Mesothelial cell of epicardium (in vitro differentiated cells): ENCODE measurements around the gene FAM20C. TPM values are rescaled to one million over a fixed set of nuclear protein-coding genes. Genes with fewer than 3 reads are reported as not detected.
"Not testable (repeated sequence)": the region's sequence is repeated elsewhere in the genome, so short reads cannot be mapped to it uniquely, and the experiment has no call there.

Experiments used
- DNase-seq, 2 experiments: peaks; one replicate each; pipeline ENCODE4 v3.0.0; 2021; ENCODE audit warnings: low spot score in 2 of 2; ENCODE audit not compliant: unreplicated experiment in 2 of 2
- H3K27ac Mint-ChIP-seq: 2 replicates; pipeline ENCODE4 v1.8.0; 2021; ENCODE audit warnings: mixed read lengths
- H3K27me3 Mint-ChIP-seq: 2 replicates; pipeline ENCODE4 v1.8.0; 2021; ENCODE audit warnings: low read depth, mixed read lengths
- H3K36me3 Mint-ChIP-seq: 2 replicates; pipeline ENCODE4 v1.8.0; 2021; ENCODE audit warnings: mixed read lengths
- H3K4me1 Mint-ChIP-seq: 2 replicates; pipeline ENCODE4 v1.8.0; 2021; ENCODE audit warnings: mixed read lengths
- H3K4me3 Mint-ChIP-seq: 2 replicates; pipeline ENCODE4 v1.8.0; 2021; ENCODE audit warnings: mild to moderate bottlenecking, moderate library complexity, mixed read lengths
- H3K9me3 Mint-ChIP-seq: 2 replicates; pipeline ENCODE4 v1.8.0; 2021; ENCODE audit warnings: mixed read lengths
- total RNA-seq: library from RNA; stranded (reverse); gene quantifications from 3 replicates; pipeline ENCODE4 v1.2.1, GENCODE V29; 2021
- TF ChIP-seq, protein P1 (sequence below): fragments of 200-600 bp; sonication (generic); IDR thresholded peaks from one replicate; pipeline ENCODE4 v1.5.0; 2021; ENCODE audit warnings: antibody characterized with exemption; ENCODE audit not compliant: unreplicated experiment

Gene FAM20C
- total RNA-seq, 1 donor from 2014 or later: 17.8 TPM

DNA sequence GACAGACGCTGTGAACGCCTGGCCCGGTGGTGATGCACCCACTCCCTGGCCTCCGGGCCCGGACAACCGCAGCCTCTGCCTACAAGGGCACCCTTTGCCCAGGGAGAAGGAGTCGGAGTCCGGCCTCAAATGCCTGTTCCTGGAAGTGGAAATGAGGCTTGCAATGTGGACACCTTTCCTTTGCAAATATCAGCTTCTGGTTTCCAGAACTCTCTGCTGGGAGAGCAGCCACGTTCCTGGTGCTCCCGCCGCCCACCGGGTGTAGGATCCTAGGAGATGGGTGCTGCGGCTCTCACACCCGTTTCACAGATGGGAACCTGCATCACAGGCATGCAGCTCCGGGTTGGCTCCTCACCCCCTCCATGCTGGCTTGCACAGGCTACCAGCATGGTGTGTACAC lies 100.5 kb downstream of the FAM20C start:
- no peaks in the 10 kb centered on the region for H3K9me3 Mint-ChIP-seq
- no peak overlapping the region for H3K4me3 Mint-ChIP-seq
- no peak overlapping the region for H3K27ac Mint-ChIP-seq
- peaks cover 5% of the 10 kb centered on the region for H3K4me1 Mint-ChIP-seq
- peaks cover 72% of the 10 kb centered on the region for H3K27me3 Mint-ChIP-seq
- no peak for DNase-seq
- no peaks in the 10 kb centered on the region for H3K36me3 Mint-ChIP-seq
- TF ChIP-seq, protein P1, sequence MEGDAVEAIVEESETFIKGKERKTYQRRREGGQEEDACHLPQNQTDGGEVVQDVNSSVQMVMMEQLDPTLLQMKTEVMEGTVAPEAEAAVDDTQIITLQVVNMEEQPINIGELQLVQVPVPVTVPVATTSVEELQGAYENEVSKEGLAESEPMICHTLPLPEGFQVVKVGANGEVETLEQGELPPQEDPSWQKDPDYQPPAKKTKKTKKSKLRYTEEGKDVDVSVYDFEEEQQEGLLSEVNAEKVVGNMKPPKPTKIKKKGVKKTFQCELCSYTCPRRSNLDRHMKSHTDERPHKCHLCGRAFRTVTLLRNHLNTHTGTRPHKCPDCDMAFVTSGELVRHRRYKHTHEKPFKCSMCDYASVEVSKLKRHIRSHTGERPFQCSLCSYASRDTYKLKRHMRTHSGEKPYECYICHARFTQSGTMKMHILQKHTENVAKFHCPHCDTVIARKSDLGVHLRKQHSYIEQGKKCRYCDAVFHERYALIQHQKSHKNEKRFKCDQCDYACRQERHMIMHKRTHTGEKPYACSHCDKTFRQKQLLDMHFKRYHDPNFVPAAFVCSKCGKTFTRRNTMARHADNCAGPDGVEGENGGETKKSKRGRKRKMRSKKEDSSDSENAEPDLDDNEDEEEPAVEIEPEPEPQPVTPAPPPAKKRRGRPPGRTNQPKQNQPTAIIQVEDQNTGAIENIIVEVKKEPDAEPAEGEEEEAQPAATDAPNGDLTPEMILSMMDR: no peak

DNA sequence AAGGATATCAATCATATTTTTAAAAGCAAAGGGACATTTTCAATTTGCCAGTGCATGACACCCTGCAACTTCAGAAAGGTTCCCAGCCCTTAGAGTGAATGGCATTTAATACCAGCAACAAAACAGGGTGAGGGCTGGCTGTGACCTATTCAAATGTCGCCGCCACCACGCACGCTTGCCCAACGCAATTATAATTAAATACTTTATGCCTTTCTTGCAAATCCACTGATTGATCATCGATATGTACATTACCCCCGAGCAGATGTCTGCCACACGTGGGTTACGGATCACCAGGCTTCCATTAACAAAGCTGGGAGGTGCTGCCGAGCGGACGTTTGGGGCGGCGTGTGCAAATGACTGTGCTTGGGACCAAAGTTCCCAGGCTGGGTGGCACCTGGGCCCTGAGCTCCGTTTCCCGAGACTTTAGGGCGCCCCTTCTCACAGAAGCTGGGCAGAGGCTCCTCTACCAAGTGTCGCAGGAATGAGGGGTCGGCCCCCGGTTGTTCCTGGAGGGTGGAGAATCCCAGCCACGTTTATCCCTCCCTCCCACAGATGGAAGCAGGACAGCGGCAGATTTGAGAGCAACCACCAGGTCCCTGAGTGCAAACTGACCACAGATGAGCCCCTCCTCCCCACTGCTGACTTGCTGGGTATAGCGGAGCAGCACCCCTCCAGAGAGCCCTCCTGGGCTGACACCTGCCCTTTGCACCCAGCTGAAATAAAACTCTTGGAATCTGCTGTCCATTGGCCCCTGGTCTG lies 101.5 kb downstream of the FAM20C start:
- TF ChIP-seq, protein P1: no peak
- Mint-ChIP-seq H3K4me1 (peaks cover 4% of the 10 kb centered on the region), H3K27ac (no peak overlapping the region), H3K9me3 (no peaks in the 10 kb centered on the region), H3K36me3 (no peaks in the 10 kb centered on the region), H3K27me3 (peaks cover 67% of the 10 kb centered on the region), H3K4me3 (no peak overlapping the region)
- DNase-seq: no peak

DNA sequence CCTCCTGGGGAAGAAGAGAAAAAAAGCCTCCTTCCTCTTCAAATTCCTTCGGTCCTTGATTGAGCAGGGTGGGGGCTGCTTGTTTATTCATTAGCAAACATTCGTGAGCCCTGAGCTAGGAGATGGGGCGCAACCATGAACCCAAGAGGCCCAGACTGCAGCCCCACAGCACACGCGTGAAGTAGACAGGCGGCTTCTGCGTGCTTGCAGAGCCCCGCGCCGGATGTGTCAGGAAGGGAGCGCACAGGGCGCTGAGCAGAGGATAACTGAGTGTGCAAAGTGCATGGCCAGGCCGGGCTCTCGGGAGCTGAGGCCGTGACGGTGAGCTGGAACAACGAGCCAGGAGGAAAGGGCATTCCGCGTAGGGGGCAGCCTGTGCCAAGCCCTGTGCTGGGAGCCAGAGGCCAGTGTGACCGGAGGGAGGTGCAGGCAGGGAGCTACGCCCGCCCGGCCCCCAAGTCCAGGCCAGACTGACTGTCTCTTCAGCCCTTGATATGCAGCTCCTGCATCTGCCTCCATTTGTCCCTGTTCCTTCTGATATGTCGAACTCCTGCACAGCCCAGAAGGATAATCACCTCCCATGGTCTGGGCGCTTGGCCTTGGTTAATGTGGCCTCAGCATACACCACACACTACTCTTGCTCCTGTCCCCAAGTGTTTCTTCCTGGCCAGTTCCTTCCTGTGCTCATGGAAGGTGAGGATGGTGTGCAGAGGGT lies 102.2 kb downstream of the FAM20C start:
- Mint-ChIP-seq H3K36me3 (no peaks in the 10 kb centered on the region), H3K27me3 (peaks cover 66% of the 10 kb centered on the region), H3K27ac (no peak overlapping the region), H3K4me1 (peaks cover 2% of the 10 kb centered on the region), H3K4me3 (no peak overlapping the region), H3K9me3 (no peaks in the 10 kb centered on the region)
- TF ChIP-seq, protein P1: no peak
- DNase-seq: no peak

DNA sequence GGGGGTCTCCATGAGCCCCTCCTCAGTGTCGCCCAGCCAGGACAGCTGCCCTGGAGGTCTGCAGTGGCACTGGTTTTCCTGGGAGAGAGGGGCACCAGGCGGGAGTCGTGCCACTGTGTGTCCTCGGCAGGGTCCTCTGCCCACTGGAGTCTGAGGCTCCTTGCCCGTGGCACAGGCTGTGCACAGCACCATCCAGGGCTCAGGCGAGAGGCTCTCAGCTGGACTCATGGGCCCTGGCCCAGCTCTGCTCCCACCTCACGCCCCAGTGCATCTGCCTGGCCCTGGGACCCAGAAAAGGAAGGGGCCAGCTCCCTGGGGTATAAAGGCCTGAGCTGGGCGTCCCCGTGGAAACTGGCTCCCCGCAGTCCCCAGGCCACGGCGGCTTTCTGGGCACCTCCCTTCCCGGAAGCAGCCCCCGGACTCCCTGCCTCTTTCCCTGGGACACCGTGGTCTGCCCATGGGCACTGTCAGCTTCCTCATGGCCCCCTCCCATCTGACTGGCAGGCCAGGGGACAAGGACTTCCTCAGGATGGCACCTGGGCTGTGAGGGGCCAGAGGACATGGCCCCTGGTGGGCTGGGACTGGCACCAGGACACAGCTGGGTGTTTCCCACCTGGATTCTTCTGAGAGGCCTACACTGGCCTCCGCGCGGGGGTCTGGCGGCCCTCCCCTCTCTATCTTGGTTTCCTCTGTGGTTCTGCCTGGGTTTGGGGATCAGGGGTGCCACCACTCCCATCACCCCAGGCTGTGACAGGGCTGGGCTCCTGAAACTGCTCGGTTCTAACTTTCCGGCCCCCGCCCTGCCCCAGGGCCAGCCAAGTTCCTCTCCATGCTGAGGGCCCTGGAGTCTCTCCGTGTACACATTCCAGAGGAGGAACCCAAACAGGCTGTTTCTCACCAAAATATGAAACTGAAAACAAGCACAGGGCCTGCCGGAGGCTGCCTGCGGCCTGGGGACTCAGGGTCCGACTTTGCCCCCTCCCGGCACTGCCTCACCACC lies 103.1 kb downstream of the FAM20C start:
- TF ChIP-seq, protein P1: no peak
- peaks cover 2% of the 10 kb centered on the region for H3K4me1 Mint-ChIP-seq
- no peak for DNase-seq

DNA sequence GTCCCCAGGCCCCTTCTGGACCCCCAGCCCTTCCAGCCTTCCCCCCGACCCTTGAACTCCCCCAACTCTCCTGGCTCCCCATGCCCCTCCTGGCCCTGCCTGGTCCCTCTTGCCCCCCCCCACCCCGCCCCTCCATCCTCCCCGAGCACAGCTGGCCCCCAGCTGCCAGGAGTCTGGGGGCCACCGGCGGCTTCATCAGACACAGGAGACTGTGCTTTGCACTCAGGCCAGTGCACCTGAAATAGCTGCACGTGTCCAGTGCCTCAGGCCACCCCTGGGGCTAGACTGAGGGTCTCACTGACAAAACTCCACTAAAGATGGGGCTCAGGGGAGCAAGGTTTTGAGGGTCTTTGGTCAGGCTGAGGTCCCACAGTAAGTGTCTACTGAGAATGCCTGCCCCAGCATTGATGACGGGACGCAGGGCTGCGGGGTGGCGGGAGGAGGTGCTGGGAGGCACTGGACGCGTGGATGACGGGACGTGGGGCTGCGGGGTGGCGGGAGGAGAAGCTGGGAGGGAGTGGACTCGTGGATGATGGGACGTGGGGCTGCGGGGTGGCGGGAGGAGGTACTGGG lies 104.1 kb downstream of the FAM20C start:
- Mint-ChIP-seq H3K9me3 (no peaks in the 10 kb centered on the region), H3K27ac (no peak overlapping the region), H3K4me1 (peaks cover 2% of the 10 kb centered on the region), H3K4me3 (no peak overlapping the region), H3K36me3 (no peaks in the 10 kb centered on the region), H3K27me3 (peaks cover 57% of the 10 kb centered on the region)
- no peak for DNase-seq
- TF ChIP-seq, protein P1: no peak

More for the DNA sequence above, 103.1 kb downstream of the FAM20C start:
- no peaks in the 10 kb centered on the region for H3K36me3 Mint-ChIP-seq
- H3K27ac Mint-ChIP-seq: no peak overlapping the region
- H3K4me3 Mint-ChIP-seq: no peak overlapping the region
- peaks cover 62% of the 10 kb centered on the region for H3K27me3 Mint-ChIP-seq
- no peaks in the 10 kb centered on the region for H3K9me3 Mint-ChIP-seq

DNA sequence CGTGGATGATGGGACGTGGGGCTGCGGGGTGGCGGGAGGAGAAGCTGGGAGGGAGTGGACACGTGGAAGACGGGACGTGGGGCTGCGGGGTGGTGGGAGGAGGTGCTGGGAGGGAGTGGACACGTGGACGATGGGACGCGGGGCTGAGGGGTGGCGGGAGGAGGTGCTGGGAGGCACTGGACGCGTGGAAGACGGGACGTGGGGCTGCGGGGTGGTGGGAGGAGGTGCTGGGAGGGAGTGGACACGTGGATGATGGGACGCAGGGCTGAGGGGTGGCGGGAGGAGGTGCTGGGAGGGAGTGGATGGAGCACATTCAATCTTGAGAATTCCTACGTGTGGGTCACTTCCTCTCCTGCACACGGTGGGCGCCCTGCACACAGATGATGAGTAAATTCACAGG lies 104.8 kb downstream of the FAM20C start:
- H3K36me3 Mint-ChIP-seq, H3K27ac Mint-ChIP-seq, H3K4me3 Mint-ChIP-seq, H3K4me1 Mint-ChIP-seq, H3K9me3 Mint-ChIP-seq, DNase-seq: not testable (repeated sequence)
- H3K27me3 Mint-ChIP-seq: peaks cover 50% of the 10 kb centered on the region
